GM12875 (cell line): ENCODE results near the gene PPP1R18.

Experiments
- H3K4me3 ChIP-seq: one replicate; pipeline ENCODE4 v1.5.1; 2011; ENCODE audit warnings: low read depth, low read length, control low read depth
- TF ChIP-seq, protein P1 (sequence below): IDR thresholded peaks from 2 replicates; pipeline ENCODE4 v1.5.1; 2011; ENCODE audit warnings: low read depth, mild to moderate bottlenecking, control low read depth, inconsistent platforms, low read length, moderate library complexity, borderline replicate concordance; ENCODE audit not compliant: insufficient read depth

PPP1R18 gene, protein sequence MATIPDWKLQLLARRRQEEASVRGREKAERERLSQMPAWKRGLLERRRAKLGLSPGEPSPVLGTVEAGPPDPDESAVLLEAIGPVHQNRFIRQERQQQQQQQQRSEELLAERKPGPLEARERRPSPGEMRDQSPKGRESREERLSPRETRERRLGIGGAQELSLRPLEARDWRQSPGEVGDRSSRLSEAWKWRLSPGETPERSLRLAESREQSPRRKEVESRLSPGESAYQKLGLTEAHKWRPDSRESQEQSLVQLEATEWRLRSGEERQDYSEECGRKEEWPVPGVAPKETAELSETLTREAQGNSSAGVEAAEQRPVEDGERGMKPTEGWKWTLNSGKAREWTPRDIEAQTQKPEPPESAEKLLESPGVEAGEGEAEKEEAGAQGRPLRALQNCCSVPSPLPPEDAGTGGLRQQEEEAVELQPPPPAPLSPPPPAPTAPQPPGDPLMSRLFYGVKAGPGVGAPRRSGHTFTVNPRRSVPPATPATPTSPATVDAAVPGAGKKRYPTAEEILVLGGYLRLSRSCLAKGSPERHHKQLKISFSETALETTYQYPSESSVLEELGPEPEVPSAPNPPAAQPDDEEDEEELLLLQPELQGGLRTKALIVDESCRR

GRCh38 chr6:30686009-30686907 lies at the start of gene PPP1R18:
Gene PPP1R18, minus strand, starts transcription at chr6:30686645. Its CDS starts 627 bp downstream, at chr6:30686018.
- TF ChIP-seq, protein P1, sequence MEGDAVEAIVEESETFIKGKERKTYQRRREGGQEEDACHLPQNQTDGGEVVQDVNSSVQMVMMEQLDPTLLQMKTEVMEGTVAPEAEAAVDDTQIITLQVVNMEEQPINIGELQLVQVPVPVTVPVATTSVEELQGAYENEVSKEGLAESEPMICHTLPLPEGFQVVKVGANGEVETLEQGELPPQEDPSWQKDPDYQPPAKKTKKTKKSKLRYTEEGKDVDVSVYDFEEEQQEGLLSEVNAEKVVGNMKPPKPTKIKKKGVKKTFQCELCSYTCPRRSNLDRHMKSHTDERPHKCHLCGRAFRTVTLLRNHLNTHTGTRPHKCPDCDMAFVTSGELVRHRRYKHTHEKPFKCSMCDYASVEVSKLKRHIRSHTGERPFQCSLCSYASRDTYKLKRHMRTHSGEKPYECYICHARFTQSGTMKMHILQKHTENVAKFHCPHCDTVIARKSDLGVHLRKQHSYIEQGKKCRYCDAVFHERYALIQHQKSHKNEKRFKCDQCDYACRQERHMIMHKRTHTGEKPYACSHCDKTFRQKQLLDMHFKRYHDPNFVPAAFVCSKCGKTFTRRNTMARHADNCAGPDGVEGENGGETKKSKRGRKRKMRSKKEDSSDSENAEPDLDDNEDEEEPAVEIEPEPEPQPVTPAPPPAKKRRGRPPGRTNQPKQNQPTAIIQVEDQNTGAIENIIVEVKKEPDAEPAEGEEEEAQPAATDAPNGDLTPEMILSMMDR = no peak
- H3K4me3 ChIP-seq = peak within 1 kb of the TSS; percentile 76

DNA sequence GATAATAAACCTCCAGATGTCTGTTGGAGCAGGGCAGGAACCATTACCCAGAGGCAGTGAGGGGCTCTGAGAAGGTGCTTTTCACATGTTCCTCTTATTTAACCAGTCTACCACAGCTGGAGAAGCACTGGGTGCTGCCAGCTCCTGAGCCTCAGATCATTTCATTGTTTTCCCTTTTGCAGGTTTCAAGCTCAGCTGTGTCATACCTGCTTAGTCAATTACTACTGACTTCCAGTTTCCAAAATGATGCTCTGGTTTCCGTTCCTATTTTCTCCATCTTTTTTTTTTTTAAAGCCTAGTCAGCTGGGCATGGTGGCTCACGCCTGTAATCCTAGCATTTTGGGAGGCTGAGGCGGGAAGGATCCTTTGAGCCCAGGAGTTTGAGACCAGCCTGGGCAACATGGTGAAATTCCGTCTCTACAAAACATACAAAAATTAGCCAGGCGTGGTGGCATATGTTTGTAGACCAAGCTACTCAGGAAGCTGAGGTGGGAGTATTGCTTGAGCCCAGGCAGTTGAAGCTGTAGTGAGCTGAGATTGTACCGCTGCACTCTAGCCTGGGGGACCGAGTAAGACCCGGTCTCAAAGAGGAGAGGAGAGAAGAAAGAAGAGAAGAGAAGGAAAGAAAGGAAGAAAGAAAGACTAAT lies 49.3 kb upstream of the PPP1R18 start:
- H3K4me3 ChIP-seq = no peak overlapping the region
- TF ChIP-seq, protein P1 = no peak

DNA sequence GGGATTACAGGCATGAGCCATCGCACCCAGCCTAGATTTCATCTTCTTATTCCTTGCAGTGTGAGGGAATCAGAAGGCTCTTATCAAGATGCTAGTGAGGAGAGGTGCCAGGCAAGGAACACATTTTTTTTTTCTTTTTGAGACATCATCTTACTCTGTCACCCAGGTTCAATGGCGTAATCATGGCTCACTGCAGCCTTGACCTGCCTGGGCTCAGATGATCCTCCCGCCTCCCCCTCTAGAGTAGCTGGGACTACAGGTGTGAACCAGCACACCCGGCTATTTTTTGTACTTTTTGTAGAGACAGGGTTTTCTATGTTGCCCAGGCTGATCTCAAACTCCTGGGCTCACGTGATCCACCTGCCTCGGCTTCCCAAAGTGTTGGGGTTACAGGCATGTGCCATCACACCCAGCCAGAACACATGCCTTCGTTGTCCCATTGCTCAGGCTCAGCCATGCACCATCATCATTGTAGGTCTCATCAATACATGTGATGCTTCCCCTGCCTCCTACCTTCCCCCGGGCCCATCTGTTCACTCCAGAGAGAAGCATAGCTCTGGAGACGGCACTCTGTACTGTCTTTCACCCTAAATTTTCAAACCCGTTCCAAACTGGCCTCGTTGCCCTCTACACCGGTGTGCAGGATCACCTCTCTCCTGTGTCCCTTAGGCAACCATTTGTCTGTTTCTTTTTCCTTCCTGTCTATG lies 45.9 kb upstream of the PPP1R18 start:
- H3K4me3 ChIP-seq = no peak overlapping the region
- TF ChIP-seq, protein P1 = no peak

- no peak overlapping the region for H3K4me3 ChIP-seq
- TF ChIP-seq, protein P1 = peak; percentile 84
Observed at GRCh38 chr6:30730601-30731435, 44.4 kb upstream of the PPP1R18 start.

DNA sequence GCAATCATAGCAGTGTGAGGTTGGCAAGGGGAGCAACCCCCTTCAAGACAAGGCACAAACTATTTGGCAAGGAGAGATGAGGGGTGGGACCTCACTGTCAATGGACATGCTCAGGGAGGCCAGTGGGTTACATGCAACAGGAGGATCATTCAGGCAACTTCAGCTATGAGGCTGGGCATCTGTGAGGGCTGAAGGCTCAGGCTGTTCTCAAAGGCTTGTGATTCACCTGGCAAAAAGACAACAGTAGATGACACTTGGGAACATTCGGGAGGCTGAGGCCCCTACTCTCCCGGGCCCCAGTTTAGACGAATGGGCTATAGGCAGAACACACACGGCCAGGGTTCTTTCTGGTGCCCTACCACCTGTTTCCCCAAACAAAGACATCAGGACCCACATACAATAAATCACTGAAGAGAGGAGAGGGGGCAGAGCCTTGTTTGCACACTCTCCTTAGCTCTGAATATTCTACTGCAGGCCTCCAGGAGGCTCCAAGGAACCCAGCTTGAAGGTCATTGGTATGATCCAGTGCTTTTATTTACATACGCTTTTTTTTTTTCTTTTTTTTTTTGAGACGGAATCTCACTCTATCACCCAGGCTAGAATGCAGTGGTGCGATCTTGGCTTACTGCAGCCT lies 41.6 kb upstream of the PPP1R18 start:
- TF ChIP-seq, protein P1 = no peak

More for the DNA sequence above, 41.6 kb upstream of the PPP1R18 start:
- H3K4me3 ChIP-seq = no peak overlapping the region
